Right atrium auricular region (tissue), 2 donors: ENCODE measurements around the gene RSPO1. TPM values are rescaled to one million over a fixed set of nuclear protein-coding genes. Genes with fewer than 3 reads are reported as not detected.

ENCODE experiments used
- DNase-seq: peaks from one replicate; pipeline ENCODE4 v3.0.0-alpha.2; 2019; ENCODE audit warnings: low spot score
- H3K27ac ChIP-seq, 2 donors: fragments of 200-600 bp; sonication (generic); 1 replicate in 1 of 2; 2 replicates in 1 of 2; pipeline ENCODE4 v1.5.1; 2016 to 2019
- H3K27me3 ChIP-seq, 2 donors: fragments of 200-600 bp; sonication (generic); one replicate each; pipeline versions ENCODE4 v1.5.1 to v1.6.0; 2017 to 2019
- H3K36me3 ChIP-seq: fragments of 200-600 bp; sonication (generic); one replicate; pipeline ENCODE4 v1.5.1; 2016
- H3K4me1 ChIP-seq, 2 donors: fragments of 200-600 bp; sonication (generic); one replicate each; pipeline versions ENCODE4 v1.5.1 to v1.6.0; 2017 to 2019
- H3K4me3 ChIP-seq, 2 donors: fragments of 200-600 bp; sonication (generic); 1 replicate in 1 of 2; 2 replicates in 1 of 2; pipeline ENCODE4 v1.5.1; 2017 to 2019; ENCODE audit warnings: mild to moderate bottlenecking in 1 of 2, moderate library complexity in 1 of 2
- H3K9me3 ChIP-seq, 2 donors: fragments of 200-600 bp; sonication (generic); one replicate each; pipeline ENCODE4 v1.5.1; 2019
- total RNA-seq, 2 donors: library from RNA; depleted of rRNA; stranded (reverse); fragments of >200 nt; gene quantifications; one replicate each; pipeline ENCODE4 v1.1.0, GENCODE V29; 2016
- TF ChIP-seq, protein P1 (sequence below), 2 donors: fragments of 200-600 bp; sonication (generic); IDR thresholded peaks; one replicate each; pipeline ENCODE4 v1.5.1; 2019; ENCODE audit warnings: antibody characterized with exemption in 2 of 2

Gene RSPO1
- total RNA-seq, 2 donors from 2014 or later: 6.3 to 9.1 TPM

DNA sequence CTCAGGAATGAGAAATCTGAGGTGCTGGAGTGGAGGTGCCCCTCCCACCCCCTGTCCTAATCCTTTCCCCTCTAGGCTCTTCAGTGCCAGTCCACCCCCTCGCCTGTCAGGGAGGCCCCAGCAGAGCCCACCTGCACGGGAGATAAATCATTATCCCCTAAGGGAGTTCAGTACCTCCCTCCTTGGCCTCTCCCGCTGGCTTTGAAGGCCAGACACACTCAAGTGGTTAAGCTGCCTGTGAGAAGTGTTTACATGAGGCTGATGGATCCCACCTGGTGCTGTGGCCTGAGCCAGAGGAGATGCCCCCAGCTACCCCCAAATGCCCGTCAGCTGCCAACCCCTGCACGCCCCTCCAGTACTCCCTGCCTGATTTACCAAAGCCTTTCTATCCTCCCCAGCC, 3.7 kb downstream of the RSPO1 start:
- no peaks in the 10 kb centered on the region for H3K9me3 ChIP-seq
- TF ChIP-seq, protein P1, sequence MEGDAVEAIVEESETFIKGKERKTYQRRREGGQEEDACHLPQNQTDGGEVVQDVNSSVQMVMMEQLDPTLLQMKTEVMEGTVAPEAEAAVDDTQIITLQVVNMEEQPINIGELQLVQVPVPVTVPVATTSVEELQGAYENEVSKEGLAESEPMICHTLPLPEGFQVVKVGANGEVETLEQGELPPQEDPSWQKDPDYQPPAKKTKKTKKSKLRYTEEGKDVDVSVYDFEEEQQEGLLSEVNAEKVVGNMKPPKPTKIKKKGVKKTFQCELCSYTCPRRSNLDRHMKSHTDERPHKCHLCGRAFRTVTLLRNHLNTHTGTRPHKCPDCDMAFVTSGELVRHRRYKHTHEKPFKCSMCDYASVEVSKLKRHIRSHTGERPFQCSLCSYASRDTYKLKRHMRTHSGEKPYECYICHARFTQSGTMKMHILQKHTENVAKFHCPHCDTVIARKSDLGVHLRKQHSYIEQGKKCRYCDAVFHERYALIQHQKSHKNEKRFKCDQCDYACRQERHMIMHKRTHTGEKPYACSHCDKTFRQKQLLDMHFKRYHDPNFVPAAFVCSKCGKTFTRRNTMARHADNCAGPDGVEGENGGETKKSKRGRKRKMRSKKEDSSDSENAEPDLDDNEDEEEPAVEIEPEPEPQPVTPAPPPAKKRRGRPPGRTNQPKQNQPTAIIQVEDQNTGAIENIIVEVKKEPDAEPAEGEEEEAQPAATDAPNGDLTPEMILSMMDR (IDR thresholded peaks at IDR 0.05): no peak
- DNase-seq: no peak
- peaks cover 5 to 25% of the 10 kb centered on the region in 2 donors for H3K27me3 ChIP-seq
- no peak overlapping the region for H3K4me3 ChIP-seq
- H3K4me1 ChIP-seq: peaks cover 0 to 15% of the 10 kb centered on the region in 2 donors
- H3K27ac ChIP-seq: no peak overlapping the region
- no peaks in the 10 kb centered on the region for H3K36me3 ChIP-seq

GRCh38 chr1:37630426-37631028, 4.2 kb downstream of the RSPO1 start:
- Histone ChIP-seq H3K4me1 (peaks cover 0 to 15% of the 10 kb centered on the region in 2 donors), H3K27ac (no peak overlapping the region), H3K9me3 (no peaks in the 10 kb centered on the region), H3K36me3 (no peaks in the 10 kb centered on the region), H3K4me3 (no peak overlapping the region), H3K27me3 (peaks cover 5 to 25% of the 10 kb centered on the region in 2 donors)
- TF ChIP-seq, protein P1 (IDR thresholded peaks at IDR 0.05): no peak
- no peak for DNase-seq

DNA sequence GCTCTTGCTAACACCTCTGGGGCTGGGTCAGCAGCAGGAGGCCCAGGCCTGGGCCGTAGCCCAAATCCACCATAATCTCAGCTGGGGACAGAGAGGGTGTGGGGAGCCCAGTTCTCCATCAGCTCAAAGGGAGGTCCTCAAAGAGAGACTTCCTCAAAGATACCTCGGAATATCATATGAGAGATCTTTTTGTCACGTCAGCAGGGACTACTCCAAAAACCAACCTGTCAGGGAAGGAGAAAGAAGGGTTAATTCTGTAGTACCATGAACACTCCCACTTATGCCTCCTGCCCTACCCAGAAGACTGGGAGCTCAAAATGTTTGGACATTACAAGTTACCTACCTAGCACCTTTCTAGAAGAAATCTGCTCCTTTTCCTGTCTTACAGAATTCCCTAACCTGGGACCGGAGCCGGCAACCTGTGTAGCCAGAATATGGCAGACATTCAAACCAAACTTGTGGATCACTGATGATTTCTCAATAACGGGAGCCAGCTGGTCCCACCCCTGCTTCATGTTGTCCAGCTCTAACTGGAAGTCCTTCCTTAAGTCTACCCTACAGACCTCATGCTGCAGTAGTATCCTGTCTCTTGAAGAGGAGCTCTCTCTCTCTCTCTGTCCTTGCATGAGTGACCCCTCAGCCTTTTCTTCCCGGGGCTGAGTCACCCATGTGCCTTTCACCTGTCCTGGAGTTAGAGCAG, 4.8 kb downstream of the RSPO1 start:
- Histone ChIP-seq H3K9me3 (no peaks in the 10 kb centered on the region), H3K4me3 (no peak overlapping the region), H3K4me1 (peaks cover 0 to 13% of the 10 kb centered on the region in 2 donors), H3K36me3 (no peaks in the 10 kb centered on the region), H3K27ac (no peak overlapping the region), H3K27me3 (peaks cover 5 to 25% of the 10 kb centered on the region in 2 donors)
- no peak for DNase-seq
- TF ChIP-seq, protein P1 (IDR thresholded peaks at IDR 0.05): no peak

GRCh38 chr1:37629008-37629407, 5.7 kb downstream of the RSPO1 start:
- Histone ChIP-seq H3K36me3 (no peaks in the 10 kb centered on the region), H3K27me3 (peaks cover 5 to 16% of the 10 kb centered on the region in 2 donors)

GRCh38 chr1:37628026-37628556, 6.6 kb downstream of the RSPO1 start:
- DNase-seq: no peak
- Histone ChIP-seq H3K27ac (no peak overlapping the region), H3K36me3 (no peaks in the 10 kb centered on the region), H3K27me3 (peaks cover 5 to 7% of the 10 kb centered on the region in 2 donors), H3K4me1 (no peaks in the 10 kb centered on the region), H3K4me3 (no peak overlapping the region), H3K9me3 (no peaks in the 10 kb centered on the region)
- TF ChIP-seq, protein P1 (IDR thresholded peaks at IDR 0.05): no peak

More at GRCh38 chr1:37629008-37629407, 5.7 kb downstream of the RSPO1 start:
- Histone ChIP-seq H3K4me1 (peaks cover 0 to 5% of the 10 kb centered on the region in 2 donors), H3K9me3 (no peaks in the 10 kb centered on the region), H3K4me3 (no peak overlapping the region), H3K27ac (no peak overlapping the region)
- no peak for DNase-seq
- TF ChIP-seq, protein P1 (IDR thresholded peaks at IDR 0.05): no peak
